ENCODE data around the gene MUTYH. TPM values are rescaled to one million over a fixed set of nuclear protein-coding genes. Genes with fewer than 3 reads are reported as not detected.
"Not testable (repeated sequence)": the region's sequence is repeated elsewhere in the genome, so short reads cannot be mapped to it uniquely, and the experiment has no call there.

Gene MUTYH
- total RNA-seq, 1 experiment from 2014 or later, result 65.7 TPM

DNA sequence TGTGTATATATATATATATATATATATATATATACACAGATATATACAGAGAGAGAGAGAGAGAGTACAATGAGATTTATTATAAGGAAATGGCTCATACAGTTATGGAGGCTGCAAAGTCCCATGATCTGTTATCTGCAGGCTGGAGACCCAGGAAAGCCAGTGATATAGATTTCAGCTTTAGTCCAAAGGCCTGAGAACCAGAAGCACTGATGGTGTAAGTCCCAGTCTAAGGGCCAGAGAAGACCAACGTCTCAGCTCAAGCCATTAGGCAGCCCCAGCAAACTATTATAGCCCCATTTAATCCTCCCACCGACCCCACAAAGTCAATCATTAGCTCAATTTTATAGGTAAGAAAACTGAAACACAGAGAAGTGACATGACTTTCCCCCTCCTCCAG lies 48.5 kb downstream of the MUTYH start (continued):
- TF ChIP-seq NR3C1 (CRISPR knock-in tag; conservative IDR thresholded peaks at IDR 0.05; ENCODE audit: low read depth) (no peak), ELF4 (CRISPR knock-in tag; IDR thresholded peaks at IDR 0.05; ENCODE audit: low read depth) (no peak)
- TF ChIP-seq, protein P1, sequence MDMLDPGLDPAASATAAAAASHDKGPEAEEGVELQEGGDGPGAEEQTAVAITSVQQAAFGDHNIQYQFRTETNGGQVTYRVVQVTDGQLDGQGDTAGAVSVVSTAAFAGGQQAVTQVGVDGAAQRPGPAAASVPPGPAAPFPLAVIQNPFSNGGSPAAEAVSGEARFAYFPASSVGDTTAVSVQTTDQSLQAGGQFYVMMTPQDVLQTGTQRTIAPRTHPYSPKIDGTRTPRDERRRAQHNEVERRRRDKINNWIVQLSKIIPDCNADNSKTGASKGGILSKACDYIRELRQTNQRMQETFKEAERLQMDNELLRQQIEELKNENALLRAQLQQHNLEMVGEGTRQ (CRISPR knock-in tag; IDR thresholded peaks at IDR 0.05), result no peak

DNA sequence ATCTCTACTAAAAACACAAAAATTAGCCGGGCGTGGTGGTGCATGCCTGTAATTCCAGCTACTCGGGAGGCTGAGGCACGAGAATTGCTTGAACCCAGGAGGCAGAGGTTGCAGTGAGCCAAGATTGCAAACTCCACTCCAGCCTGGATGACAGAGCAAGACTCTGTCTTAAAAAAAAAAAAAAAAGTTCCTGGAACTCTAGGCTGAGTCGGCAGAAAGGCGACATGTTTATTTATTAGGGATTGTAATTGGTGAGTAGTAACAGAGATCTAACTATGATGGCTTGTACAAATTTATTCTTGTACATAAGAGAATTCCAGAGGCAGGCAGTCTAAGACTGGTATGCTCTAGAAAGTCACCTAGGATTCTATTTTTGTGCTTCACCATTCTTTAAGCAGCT lies 49.2 kb downstream of the MUTYH start:
- H3K4me3 Mint-ChIP-seq; H3K27ac Mint-ChIP-seq; H3K27me3 Mint-ChIP-seq (ENCODE audit: low read depth); H3K36me3 Mint-ChIP-seq; ATAC-seq; DNase-seq (ENCODE audit: low spot score); H3K9me3 Mint-ChIP-seq; POLR2A ChIA-PET; H3K4me1 Mint-ChIP-seq: not testable (repeated sequence)
- CTCF ChIA-PET, result interaction anchor here (2.5 kb wide), 1 partner anchor 277 kb away, joined by 16 read pairs; no protein-coding TSS in a partner anchor

DNA sequence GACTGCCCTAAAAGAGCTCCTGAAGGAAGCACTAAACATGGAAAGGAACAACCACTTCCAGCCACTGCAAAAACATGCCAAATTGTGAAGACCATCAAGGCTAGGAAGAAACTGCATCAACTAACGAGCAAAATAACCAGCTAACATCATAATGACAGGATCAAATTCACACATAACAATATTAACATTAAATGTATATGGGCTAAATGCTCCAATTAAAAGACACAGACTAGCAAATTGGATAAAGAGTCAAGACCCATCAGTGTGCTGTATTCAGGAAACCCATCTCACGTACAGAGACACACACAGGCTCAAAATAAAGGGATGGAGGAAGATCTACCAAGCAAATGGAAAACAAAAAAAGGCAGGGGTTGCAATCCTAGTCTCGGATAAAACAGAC lies 53.7 kb downstream of the MUTYH start:
- H3K27ac Mint-ChIP-seq; H3K4me1 Mint-ChIP-seq; DNase-seq (ENCODE audit: low spot score): not testable (repeated sequence)

DNA sequence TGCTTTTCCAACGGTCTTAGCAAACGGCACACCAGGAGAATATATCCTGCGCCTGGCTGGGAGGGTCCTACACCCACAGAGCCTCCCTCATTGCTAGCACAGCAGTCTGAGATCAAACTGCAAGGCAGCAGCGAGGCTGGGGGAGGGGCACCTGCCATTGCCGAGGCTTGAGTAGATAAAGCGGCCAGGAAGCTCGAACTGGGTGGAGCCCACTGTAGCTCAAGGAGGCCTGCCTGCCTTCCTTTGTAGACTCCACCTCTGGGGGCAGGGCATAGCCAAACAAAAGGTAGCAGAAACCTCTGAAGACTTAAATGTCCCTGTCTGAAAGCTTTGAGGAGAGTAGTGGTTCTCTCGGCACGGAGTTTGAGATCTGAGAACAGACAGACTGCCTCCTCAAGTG lies 55.4 kb downstream of the MUTYH start:
- H3K27ac Mint-ChIP-seq; H3K27me3 Mint-ChIP-seq (ENCODE audit: low read depth); POLR2A ChIA-PET; H3K36me3 Mint-ChIP-seq; DNase-seq (ENCODE audit: low spot score); H3K4me3 Mint-ChIP-seq; H3K4me1 Mint-ChIP-seq; ATAC-seq: not testable (repeated sequence)
- CTCF ChIA-PET, result interaction anchor here (0.6 kb wide), 1 partner anchor 17 kb away, joined by 3 read pairs; no protein-coding TSS in a partner anchor
- peaks cover 28% of the 10 kb centered on the region for H3K9me3 Mint-ChIP-seq

More for the DNA sequence above, 53.7 kb downstream of the MUTYH start:
- H3K4me3 Mint-ChIP-seq; H3K27me3 Mint-ChIP-seq (ENCODE audit: low read depth); H3K36me3 Mint-ChIP-seq; ATAC-seq; CTCF ChIA-PET; POLR2A ChIA-PET: not testable (repeated sequence)
- H3K9me3 Mint-ChIP-seq, result peaks cover 22% of the 10 kb centered on the region

DNA sequence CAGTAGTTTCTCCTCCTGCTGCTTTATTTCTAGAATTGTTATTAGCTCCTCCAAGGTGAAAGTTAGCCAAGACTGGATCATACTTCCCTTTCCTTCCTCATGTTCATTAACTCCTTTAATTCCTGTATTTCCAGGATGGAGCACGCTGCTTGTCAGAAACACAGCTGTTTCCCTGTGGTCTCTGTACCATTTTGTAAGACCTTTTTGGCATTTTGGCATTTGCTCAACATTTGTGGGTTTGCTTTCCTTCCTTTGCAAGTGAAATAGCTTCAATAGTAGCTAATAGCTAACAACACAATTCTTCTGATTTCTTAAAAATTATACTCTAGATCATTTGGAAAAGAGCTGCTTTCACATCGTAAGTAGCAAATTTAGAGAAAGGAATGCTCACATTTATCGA lies 57.9 kb downstream of the MUTYH start:
- Mint-ChIP-seq H3K4me3 (no peak overlapping the region), H3K27me3 (ENCODE audit: low read depth) (peaks cover 8% of the 10 kb centered on the region), H3K27ac (no peak overlapping the region), H3K9me3 (peaks cover 40% of the 10 kb centered on the region), H3K4me1 (no peaks in the 10 kb centered on the region), H3K36me3 (peaks cover 20% of the 10 kb centered on the region)
- POLR2A ChIA-PET, result no interaction called here
- CTCF ChIA-PET, result interaction anchor here (1.1 kb wide), 1 partner anchor 18 kb away, joined by 3 read pairs; no protein-coding TSS in a partner anchor
- DNase-seq (ENCODE audit: low spot score), result no peak
- TF ChIP-seq FOXK1 (CRISPR knock-in tag; IDR thresholded peaks at IDR 0.05), result no peak
- no peak for ATAC-seq

Other genes with a start within 250 kb of the MUTYH start
- gene ZSWIM5, start 133.8 kb downstream of the MUTYH start, total RNA-seq (2021), result 2.2 to 2.6 TPM (median 2.6 TPM) in 3 replicates
- 24.9 to 44.0 TPM (median 27.8 TPM) in 3 replicates for gene HPDL, start 13.5 kb downstream of the MUTYH start, total RNA-seq (2021)
- gene TOE1, start 270 bp downstream of the MUTYH start, total RNA-seq (2021), result 7.4 to 10.9 TPM (median 10.0 TPM) in 3 replicates
- 13.1 to 14.2 TPM (median 13.3 TPM) in 3 replicates for gene TESK2, start 150.7 kb upstream of the MUTYH start, total RNA-seq (2021)
- gene CCDC163, start 159.6 kb upstream of the MUTYH start, total RNA-seq (2021), result 1.9 to 3.6 TPM (median 2.1 TPM) in 3 replicates
- gene MMACHC, start 159.9 kb upstream of the MUTYH start, total RNA-seq (2021), result 8.4 to 10.1 TPM (median 8.5 TPM) in 3 replicates
- gene PRDX1, start 181.4 kb upstream of the MUTYH start, total RNA-seq (2021), result 1,102 to 1,197 TPM (median 1,130 TPM) in 3 replicates
- 338 to 380 TPM (median 371 TPM) in 3 replicates for gene AKR1A1, start 210.4 kb upstream of the MUTYH start, total RNA-seq (2021)
- 488 to 535 TPM (median 489 TPM) in 3 replicates for gene NASP, start 243.6 kb upstream of the MUTYH start, total RNA-seq (2021)

Data from WTC11 (cell line).